HG03354 (cell line): ENCODE results near the gene FOXP1.
"Not testable (repeated sequence)": the region's sequence is repeated elsewhere in the genome, so short reads cannot be mapped to it uniquely, and the experiment has no call there.

Experiments
- ATAC-seq: cut with Tn5 transposase; IDR thresholded peaks from one replicate; pipeline ENCODE4 v1.9.1; 2021; ENCODE audit warnings: mild to moderate bottlenecking; ENCODE audit not compliant: unreplicated experiment, poor library complexity, severe bottlenecking

FOXP1 gene

GRCh38 chr3:70977712-70978111, 605.8 kb downstream of the FOXP1 start:
- ATAC-seq: no peak

GRCh38 chr3:70975981-70976380, 607.5 kb downstream of the FOXP1 start:
- ATAC-seq: not testable (repeated sequence)

- ATAC-seq: no peak
Measured at GRCh38 chr3:70974747-70975146, 608.8 kb downstream of the FOXP1 start.

- no peak for ATAC-seq
Measured at GRCh38 chr3:70973558-70973957, 610.0 kb downstream of the FOXP1 start.

GRCh38 chr3:70972855-70973254, 610.7 kb downstream of the FOXP1 start:
- ATAC-seq: no peak

- ATAC-seq: no peak
Measured at GRCh38 chr3:70970952-70971351, 612.6 kb downstream of the FOXP1 start.

- no peak for ATAC-seq
Measured at GRCh38 chr3:70970171-70970570, 613.4 kb downstream of the FOXP1 start.

GRCh38 chr3:70963431-70964275, 619.9 kb downstream of the FOXP1 start:
- ATAC-seq: no peak

- ATAC-seq: no peak
Measured at GRCh38 chr3:70959506-70960291, 623.8 kb downstream of the FOXP1 start.

GRCh38 chr3:70952033-70952747, 631.3 kb downstream of the FOXP1 start:
- ATAC-seq: no peak

GRCh38 chr3:70951316-70951715, 632.2 kb downstream of the FOXP1 start:
- ATAC-seq: no peak

GRCh38 chr3:70947579-70947978, 635.9 kb downstream of the FOXP1 start:
- ATAC-seq: no peak

GRCh38 chr3:70943886-70944285, 639.6 kb downstream of the FOXP1 start:
- ATAC-seq: no peak

GRCh38 chr3:70933105-70933810, 650.3 kb downstream of the FOXP1 start:
- ATAC-seq: no peak

GRCh38 chr3:70930066-70930465, 653.5 kb downstream of the FOXP1 start:
- no peak for ATAC-seq

- no peak for ATAC-seq
Measured at GRCh38 chr3:70927239-70927638, 656.3 kb downstream of the FOXP1 start.

- no peak for ATAC-seq
Measured at GRCh38 chr3:70926835-70927234, 656.7 kb downstream of the FOXP1 start.

GRCh38 chr3:70919661-70920060, 663.9 kb downstream of the FOXP1 start:
- no peak for ATAC-seq

- no peak for ATAC-seq
Measured at GRCh38 chr3:70919091-70919490, 664.4 kb downstream of the FOXP1 start.
